ENCODE measurements around the gene IQCH. TPM values are rescaled to one million over a fixed set of nuclear protein-coding genes. Genes with fewer than 3 reads are reported as not detected.

The IQCH gene
- total and polyA plus RNA-seq, 2 of the 4 experiments (the other 2 are of a cell fraction) = 0.60 to 2.5 TPM

DNA sequence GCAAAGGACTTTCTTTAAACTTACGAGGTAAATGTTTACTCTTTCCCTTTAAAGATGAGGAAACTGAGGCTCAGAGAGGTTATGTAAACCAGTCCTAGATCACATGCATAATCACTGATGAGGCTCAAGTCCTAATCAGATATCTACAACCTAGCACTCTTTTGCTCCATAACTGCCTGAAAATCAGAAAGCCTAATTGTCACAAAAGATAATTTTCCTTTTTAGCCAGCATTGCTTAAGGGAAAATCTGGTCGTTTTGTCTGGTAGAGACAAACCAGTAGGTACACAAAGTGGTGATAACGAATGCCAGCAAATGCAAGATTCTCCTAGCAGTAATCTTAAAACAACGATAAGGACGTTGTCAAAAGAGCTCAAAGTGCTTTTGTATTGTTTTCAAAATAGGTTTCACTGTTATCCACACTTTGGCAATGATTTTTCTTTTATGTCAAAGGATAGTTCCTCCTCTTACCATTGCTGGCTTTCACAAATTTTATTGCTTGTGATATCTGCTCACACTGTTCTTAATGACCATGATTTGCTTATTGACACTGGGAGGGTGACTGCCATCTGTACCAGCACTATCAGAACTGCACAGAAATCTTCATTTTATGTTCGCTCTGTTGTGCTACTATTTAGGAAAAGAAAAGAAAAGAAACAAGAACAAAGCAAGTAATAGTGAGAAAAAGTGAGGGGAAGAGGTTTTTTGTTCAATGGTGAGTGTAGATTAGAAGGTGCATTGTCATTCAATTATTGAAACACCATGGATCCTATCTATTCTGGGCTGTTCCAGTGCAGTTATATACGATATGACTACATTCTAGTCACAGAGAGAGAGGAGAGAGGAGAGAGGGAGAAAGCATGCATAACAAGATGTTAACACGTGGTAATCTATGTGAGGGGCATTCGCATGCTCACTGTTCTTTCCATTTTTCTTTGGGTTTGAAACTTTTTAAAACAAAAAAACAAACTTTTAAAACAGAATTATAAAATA, 13.7 kb downstream of the IQCH start:
- no peaks in the 10 kb centered on the region for H4K20me1 ChIP-seq (ENCODE audit: insufficient read depth, low read length)
- no peak overlapping the region for H3K23ac ChIP-seq (ENCODE audit: low read depth, low read length)
- H3K36me3 ChIP-seq (ENCODE audit: control insufficient read depth, insufficient read depth, low read length) = no peaks in the 10 kb centered on the region
- no peaks in the 10 kb centered on the region for H3K4me1 ChIP-seq (ENCODE audit: control insufficient read depth, insufficient read depth, low read length)
- ChIA-PET POLR2A (ENCODE audit: unreplicated experiment) (no interaction called here), CTCF (no interaction called here)
- no peak overlapping the region for H4K5ac ChIP-seq (ENCODE audit: low read depth, low read length)
- DNase-seq = no peak
- dilution Hi-C loops (cut with HindIII; ENCODE audit: low sequenced_read_pairs, unreplicated experiment) (no loop called here), intact Hi-C loops (cut with micrococcal nuclease) (no loop called here), in situ Hi-C loops (cut with MboI; ENCODE audit: low sequenced_read_pairs) (no loop called here)
- no peak overlapping the region for H3K18ac ChIP-seq (ENCODE audit: low read depth, low read length)
- H2AK5ac ChIP-seq (ENCODE audit: low read depth, low read length) = no peak overlapping the region
- H3K27ac ChIP-seq (ENCODE audit: insufficient read depth, low read length) = no peak overlapping the region
- no peak overlapping the region for H2BK20ac ChIP-seq (ENCODE audit: low read depth, low read length)
- H3K14ac ChIP-seq (replicated peaks; ENCODE audit: low read depth, low read length) = no peak overlapping the region
- no peaks in the 10 kb centered on the region for H3K79me1 ChIP-seq (ENCODE audit: low read depth in 1 of 2, low read length in 2 of 2)
- H2AK9ac ChIP-seq (replicated peaks; ENCODE audit: low read depth, low read length, poor library complexity) = no peak overlapping the region
- H4K91ac ChIP-seq (ENCODE audit: insufficient read depth, low read depth, low read length) = no peak overlapping the region
- H3K9ac ChIP-seq (ENCODE audit: low read depth, low read length) = no peak overlapping the region
- H3K4me3 ChIP-seq (ENCODE audit: insufficient read depth, low read depth, low read length) = no peak overlapping the region
- H2BK120ac ChIP-seq (ENCODE audit: low read depth, low read length) = no peak overlapping the region
- H3K27me3 ChIP-seq (ENCODE audit: control insufficient read depth, insufficient read depth, low read length) = no peaks in the 10 kb centered on the region; the same call in 1 of the 2 replicates
- no peak overlapping the region for H2BK15ac ChIP-seq (ENCODE audit: low read depth, low read length)
- no peak for TF ChIP-seq SMC3 (IDR thresholded peaks at IDR 0.05; ENCODE audit: low read depth, low read length)
- no peak for TF ChIP-seq NFE2L2 (IDR thresholded peaks at IDR 0.05; ENCODE audit: low read depth, low read length)
- TF ChIP-seq, protein P1, sequence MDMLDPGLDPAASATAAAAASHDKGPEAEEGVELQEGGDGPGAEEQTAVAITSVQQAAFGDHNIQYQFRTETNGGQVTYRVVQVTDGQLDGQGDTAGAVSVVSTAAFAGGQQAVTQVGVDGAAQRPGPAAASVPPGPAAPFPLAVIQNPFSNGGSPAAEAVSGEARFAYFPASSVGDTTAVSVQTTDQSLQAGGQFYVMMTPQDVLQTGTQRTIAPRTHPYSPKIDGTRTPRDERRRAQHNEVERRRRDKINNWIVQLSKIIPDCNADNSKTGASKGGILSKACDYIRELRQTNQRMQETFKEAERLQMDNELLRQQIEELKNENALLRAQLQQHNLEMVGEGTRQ (IDR thresholded peaks at IDR 0.05; ENCODE audit: low read depth, low read length) = no peak
- no peak overlapping the region for H2BK5ac ChIP-seq (ENCODE audit: low read depth, low read length, poor library complexity, severe bottlenecking)
- H3K56ac ChIP-seq (ENCODE audit: extremely low read depth, insufficient read depth, low read length) = no peak overlapping the region
- no peaks in the 10 kb centered on the region; the same call in 1 of the 2 replicates for H3K9me3 ChIP-seq (ENCODE audit: control insufficient read depth, insufficient read depth, low read length)
- no peaks in the 10 kb centered on the region for H3K9me1 ChIP-seq (ENCODE audit: insufficient read depth, low read length)
- WGBS, 2 experiments (ENCODE audit: extremely low coverage in 2 of 2, insufficient read length in 1 of 2) = 100% methylated on average over 1 of the region's 9 CpGs; no CpG with 5 or more reads in 1 of the 2 experiments
- H3K4me2 ChIP-seq (ENCODE audit: low read depth, low read length) = no peak overlapping the region
- H2AFZ ChIP-seq (replicated peaks; ENCODE audit: low read length, poor library complexity) = no peak overlapping the region
- BruUV-seq (replicated peaks) = no TSS peak
- no peak for ATAC-seq (ENCODE audit: low read depth)
- H3K4ac ChIP-seq (ENCODE audit: low read depth, low read length) = no peak overlapping the region
- no peak overlapping the region for H4K8ac ChIP-seq (ENCODE audit: low read depth in 2 of 2, low read length in 2 of 2)
